GM12872 (cell line): Measurements from ENCODE around the gene ANO6.

Experiments
- TF ChIP-seq, protein P1 (sequence below): IDR thresholded peaks from 3 replicates; pipeline ENCODE4 v1.5.1; 2011; ENCODE audit warnings: low read depth, mild to moderate bottlenecking, low read length, moderate library complexity; ENCODE audit not compliant: insufficient read depth

ANO6 gene

GRCh38 chr12:45279931-45280830 is 64.3 kb downstream of the ANO6 start:
- TF ChIP-seq, protein P1, sequence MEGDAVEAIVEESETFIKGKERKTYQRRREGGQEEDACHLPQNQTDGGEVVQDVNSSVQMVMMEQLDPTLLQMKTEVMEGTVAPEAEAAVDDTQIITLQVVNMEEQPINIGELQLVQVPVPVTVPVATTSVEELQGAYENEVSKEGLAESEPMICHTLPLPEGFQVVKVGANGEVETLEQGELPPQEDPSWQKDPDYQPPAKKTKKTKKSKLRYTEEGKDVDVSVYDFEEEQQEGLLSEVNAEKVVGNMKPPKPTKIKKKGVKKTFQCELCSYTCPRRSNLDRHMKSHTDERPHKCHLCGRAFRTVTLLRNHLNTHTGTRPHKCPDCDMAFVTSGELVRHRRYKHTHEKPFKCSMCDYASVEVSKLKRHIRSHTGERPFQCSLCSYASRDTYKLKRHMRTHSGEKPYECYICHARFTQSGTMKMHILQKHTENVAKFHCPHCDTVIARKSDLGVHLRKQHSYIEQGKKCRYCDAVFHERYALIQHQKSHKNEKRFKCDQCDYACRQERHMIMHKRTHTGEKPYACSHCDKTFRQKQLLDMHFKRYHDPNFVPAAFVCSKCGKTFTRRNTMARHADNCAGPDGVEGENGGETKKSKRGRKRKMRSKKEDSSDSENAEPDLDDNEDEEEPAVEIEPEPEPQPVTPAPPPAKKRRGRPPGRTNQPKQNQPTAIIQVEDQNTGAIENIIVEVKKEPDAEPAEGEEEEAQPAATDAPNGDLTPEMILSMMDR, result no peak

DNA sequence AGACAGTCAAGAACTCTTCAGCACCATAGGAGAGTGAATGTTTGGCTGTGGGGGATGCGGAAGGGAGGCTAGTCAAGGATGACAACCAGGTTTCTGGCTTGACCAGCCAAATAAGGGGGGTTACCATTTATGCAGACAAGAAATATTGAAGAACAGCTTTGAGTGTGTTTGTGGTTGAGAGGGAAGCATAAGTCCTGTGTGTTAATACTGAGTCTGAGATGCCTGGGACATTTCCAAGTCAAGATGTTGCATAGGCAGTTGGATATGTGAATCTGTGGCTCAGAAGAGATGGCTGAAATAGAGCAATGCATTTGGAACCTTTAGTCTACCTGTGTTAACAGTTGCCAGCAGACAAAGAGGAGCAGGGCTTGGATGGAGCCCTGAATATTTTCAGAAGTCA is 66.1 kb downstream of the ANO6 start:
- TF ChIP-seq, protein P1, result no peak

- TF ChIP-seq, protein P1, result no peak
Observed at GRCh38 chr12:45282411-45282810, 66.5 kb downstream of the ANO6 start.

DNA sequence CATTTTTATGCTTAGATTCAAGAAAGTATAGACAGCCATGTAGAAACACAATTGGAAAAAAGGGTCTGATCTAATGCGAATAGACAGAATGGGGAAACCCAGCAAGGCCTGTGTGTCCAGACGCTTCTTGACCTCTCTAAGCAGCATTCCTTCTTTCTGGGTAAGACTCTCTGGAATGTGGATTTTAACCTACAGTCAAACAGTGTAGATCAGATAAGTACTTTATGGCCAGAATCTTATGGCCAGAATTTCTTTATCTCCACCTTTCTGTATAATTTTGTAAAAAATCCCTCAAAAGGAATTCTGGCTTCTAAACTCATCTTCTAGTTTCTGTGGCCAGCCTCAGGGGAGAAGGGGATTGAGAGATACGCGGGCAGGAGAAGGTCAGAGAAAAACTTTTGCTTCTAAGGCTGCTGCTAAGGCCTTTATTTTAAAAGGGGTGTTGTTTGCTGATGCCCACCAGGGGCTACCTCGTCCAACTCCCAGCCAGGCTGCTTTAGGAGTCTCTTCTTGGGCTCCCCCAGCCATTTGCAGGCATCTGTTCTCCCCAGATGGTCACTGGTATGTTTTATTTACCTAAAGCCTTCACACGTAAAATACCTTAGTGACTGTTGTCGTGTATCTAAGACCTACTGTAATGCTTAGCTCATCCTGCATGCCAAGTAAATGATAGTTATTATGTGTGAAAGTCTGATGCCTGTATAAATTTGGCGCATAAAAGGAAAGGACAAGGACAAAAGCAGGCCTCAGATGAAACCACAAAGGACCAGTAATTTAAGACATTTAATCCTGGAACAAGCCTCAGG is 68.4 kb downstream of the ANO6 start:
- TF ChIP-seq, protein P1, result no peak

DNA sequence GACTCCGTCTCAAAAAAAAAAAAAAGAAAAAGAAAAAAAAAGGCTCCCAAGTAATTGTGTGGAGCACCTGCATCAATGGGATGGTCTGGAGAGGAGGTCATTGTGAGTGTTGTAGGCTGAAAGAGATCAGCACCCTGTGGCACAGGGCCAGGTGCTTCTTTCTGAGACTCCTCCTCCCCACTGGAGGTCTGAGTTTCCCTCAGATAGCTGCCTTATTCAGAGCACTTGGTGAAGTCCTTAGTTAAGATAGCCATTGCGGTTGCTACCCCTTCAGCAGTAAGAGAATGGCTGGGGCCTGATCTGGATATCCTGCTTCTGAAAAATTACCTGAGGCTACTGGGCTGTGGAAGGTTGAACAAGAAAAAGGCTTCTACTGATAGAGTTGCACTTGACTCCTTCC is 69.8 kb downstream of the ANO6 start:
- TF ChIP-seq, protein P1, result no peak

DNA sequence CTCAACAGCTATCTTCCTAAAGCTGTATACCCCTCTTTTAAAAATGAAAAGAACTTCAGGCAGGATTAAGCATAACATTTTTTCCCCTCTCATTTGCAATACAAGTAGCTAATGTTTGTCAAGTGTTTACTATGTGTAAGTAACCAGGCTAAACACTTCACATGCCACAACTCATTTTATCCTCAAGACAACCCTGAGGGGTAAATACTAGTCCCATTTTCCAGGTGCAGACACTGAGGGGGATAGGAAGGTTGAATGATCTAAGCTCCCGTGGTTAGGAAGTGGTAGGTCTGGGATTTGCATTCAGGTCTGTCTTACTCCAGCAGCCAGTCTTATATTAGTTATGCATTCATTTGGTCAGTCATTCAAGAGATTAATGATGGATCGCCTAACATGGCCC is 70.7 kb downstream of the ANO6 start:
- TF ChIP-seq, protein P1, result no peak
